H9 (cell line): ENCODE measurements around the gene ADA. TPM values are rescaled to one million over a fixed set of nuclear protein-coding genes. Genes with fewer than 3 reads are reported as not detected.

Experiments used
- DNase-seq: peaks from one replicate; pipeline ENCODE4 v3.0.0-alpha.2; 2017
- H2AFZ ChIP-seq: one replicate; pipeline ENCODE4 v1.6.1; 2013; ENCODE audit warnings: mild to moderate bottlenecking, low read length, control low read depth, moderate library complexity
- H2AK5ac ChIP-seq: 2 replicates; pipeline ENCODE4 v1.6.1; 2013; ENCODE audit warnings: low read length, control low read depth, mixed read lengths; ENCODE audit not compliant: insufficient read length
- H2BK120ac ChIP-seq: one replicate; pipeline ENCODE4 v1.6.1; 2013; ENCODE audit warnings: low read depth, mild to moderate bottlenecking, low read length, control low read depth, inconsistent platforms; ENCODE audit not compliant: poor library complexity, severe bottlenecking
- H2BK12ac ChIP-seq: 2 replicates; pipeline ENCODE4 v1.6.1; 2013; ENCODE audit warnings: low read length, control low read depth, mixed read lengths, low read depth; ENCODE audit not compliant: insufficient read length
- H2BK15ac ChIP-seq: 2 replicates; pipeline ENCODE4 v1.6.1; 2013; ENCODE audit warnings: low read depth, low read length, control low read depth
- H2BK20ac ChIP-seq: one replicate; pipeline ENCODE4 v1.6.1; 2013; ENCODE audit warnings: low read depth, mild to moderate bottlenecking, low read length, control low read depth, inconsistent platforms; ENCODE audit not compliant: poor library complexity, severe bottlenecking
- H2BK5ac ChIP-seq: 2 replicates; pipeline ENCODE4 v1.6.1; 2013; ENCODE audit warnings: low read length, control low read depth, mixed read lengths; ENCODE audit not compliant: insufficient read length
- H3K14ac ChIP-seq: 2 replicates; pipeline ENCODE4 v1.6.1; 2013; ENCODE audit warnings: low read length, control low read depth; ENCODE audit not compliant: insufficient read depth
- H3K18ac ChIP-seq: 2 replicates; pipeline ENCODE4 v1.6.1; 2013; ENCODE audit warnings: low read depth, mild to moderate bottlenecking, mixed read lengths, low read length, control low read depth; ENCODE audit not compliant: insufficient read length
- H3K23ac ChIP-seq: 2 replicates; pipeline ENCODE4 v1.6.1; 2013; ENCODE audit warnings: low read length, control low read depth, mixed read lengths, low read depth; ENCODE audit not compliant: insufficient read length
- H3K23me2 ChIP-seq: 2 replicates; pipeline ENCODE4 v1.6.1; 2013; ENCODE audit warnings: low read depth, mild to moderate bottlenecking, mixed read lengths, low read length, control low read depth; ENCODE audit not compliant: insufficient read length, poor library complexity, severe bottlenecking
- H3K27ac ChIP-seq: 2 replicates; pipeline ENCODE4 v1.5.1; 2013; ENCODE audit warnings: low read length, control low read depth, mixed read lengths, low read depth; ENCODE audit not compliant: insufficient read length
- H3K27me3 ChIP-seq: 2 replicates; pipeline ENCODE4 v1.6.1; 2013; ENCODE audit warnings: low read length, control low read depth, inconsistent platforms; ENCODE audit not compliant: insufficient read depth
- H3K4ac ChIP-seq: 2 replicates; pipeline ENCODE4 v1.6.1; 2013; ENCODE audit warnings: low read depth, mild to moderate bottlenecking, control low read depth, inconsistent platforms, low read length, moderate library complexity
- H3K4me1 ChIP-seq: 2 replicates; pipeline ENCODE4 v1.6.1; 2013; ENCODE audit warnings: low read length, control low read depth, inconsistent platforms; ENCODE audit not compliant: insufficient read depth
- H3K4me2 ChIP-seq: 2 replicates; pipeline ENCODE4 v1.6.1; 2013; ENCODE audit warnings: low read length, control low read depth, mixed read lengths; ENCODE audit not compliant: insufficient read length, insufficient read depth
- H3K56ac ChIP-seq: 2 replicates; pipeline ENCODE4 v1.6.1; 2013; ENCODE audit warnings: low read depth, mild to moderate bottlenecking, mixed read lengths, low read length, control low read depth; ENCODE audit not compliant: insufficient read length
- H3K79me1 ChIP-seq: 2 replicates; pipeline ENCODE4 v1.6.1; 2013; ENCODE audit warnings: low read depth, mild to moderate bottlenecking, moderate library complexity, low read length, control low read depth, inconsistent platforms; ENCODE audit not compliant: insufficient read depth, poor library complexity, severe bottlenecking
- H3K79me2 ChIP-seq: 2 replicates; pipeline ENCODE4 v1.6.1; 2013; ENCODE audit warnings: low read length, control low read depth, inconsistent platforms; ENCODE audit not compliant: insufficient read depth
- H3K9ac ChIP-seq: 2 replicates; pipeline ENCODE4 v1.6.1; 2013; ENCODE audit warnings: low read length, control low read depth, mixed read lengths; ENCODE audit not compliant: insufficient read length; ENCODE audit errors: extremely low read depth
- H3K9me3 ChIP-seq: one replicate; pipeline ENCODE4 v1.6.1; 2013; ENCODE audit warnings: low read depth, low read length, inconsistent platforms; ENCODE audit not compliant: control insufficient read depth
- H3T11ph ChIP-seq: one replicate; pipeline ENCODE4 v1.6.1; 2013; ENCODE audit warnings: mild to moderate bottlenecking, low read length, control low read depth, inconsistent platforms
- H4K20me1 ChIP-seq: one replicate; pipeline ENCODE4 v1.6.1; 2013; ENCODE audit not compliant: control insufficient read depth, insufficient read length, insufficient read depth
- H4K5ac ChIP-seq: 2 replicates; pipeline ENCODE4 v1.6.1; 2013; ENCODE audit warnings: low read depth, mild to moderate bottlenecking, mixed read lengths, low read length, control low read depth; ENCODE audit not compliant: insufficient read length
- H4K8ac ChIP-seq: replicated peaks from 2 replicates; pipeline ENCODE4 v1.6.1; 2013; ENCODE audit warnings: low read length, control low read depth, mixed read lengths, low read depth; ENCODE audit not compliant: insufficient read length
- H4K91ac ChIP-seq: 2 replicates; pipeline ENCODE4 v1.6.1; 2013; ENCODE audit warnings: low read depth, mild to moderate bottlenecking, moderate library complexity, mixed read lengths, low read length, control low read depth; ENCODE audit not compliant: insufficient read length
- H3K27ac Mint-ChIP-seq, 3 experiments: 2 replicates in 2 of 3; 3 replicates in 1 of 3; pipeline ENCODE4 v1.8.0; 2020 to 2021; ENCODE audit warnings: mixed read lengths in 3 of 3, mild to moderate bottlenecking in 1 of 3, moderate library complexity in 1 of 3
- H3K27me3 Mint-ChIP-seq: 2 replicates; pipeline ENCODE4 v1.8.0; 2021; ENCODE audit warnings: low read depth, mild to moderate bottlenecking, moderate library complexity, mixed read lengths
- H3K36me3 Mint-ChIP-seq, 3 experiments: 2 replicates in 2 of 3; 3 replicates in 1 of 3; pipeline ENCODE4 v1.8.0; 2020 to 2021; ENCODE audit warnings: low read depth in 3 of 3, mixed read lengths in 3 of 3; ENCODE audit not compliant: insufficient read depth in 1 of 3
- H3K4me1 Mint-ChIP-seq, 2 experiments: 2 replicates each; pipeline ENCODE4 v1.8.0; 2020; ENCODE audit warnings: mixed read lengths in 2 of 2
- H3K4me3 Mint-ChIP-seq, 2 experiments: 2 replicates in 1 of 2; 3 replicates in 1 of 2; pipeline ENCODE4 v1.8.0; 2020 to 2021; ENCODE audit warnings: mild to moderate bottlenecking in 2 of 2, mixed read lengths in 2 of 2, moderate library complexity in 1 of 2
- H3K9me3 Mint-ChIP-seq, 2 experiments: 2 replicates in 1 of 2; 3 replicates in 1 of 2; pipeline ENCODE4 v1.8.0; 2020; ENCODE audit warnings: mild to moderate bottlenecking in 2 of 2, mixed read lengths in 2 of 2, moderate library complexity in 1 of 2
- CTCF ChIP-seq: fragments of 200-600 bp; sonication (generic); conservative IDR thresholded peaks from 3 replicates; pipeline ENCODE4 v1.8.0; 2021; ENCODE audit warnings: antibody characterized with exemption, mild to moderate bottlenecking
- WGBS: extraction: QIAGEN DNeasy Blood & Tissue Kit; methylation state at CpG from one replicate; pipeline ENCODE4 v1.1.7; 2013; ENCODE audit warnings: missing lambda C conversion rate, low lambda C conversion rate, mixed read lengths; ENCODE audit not compliant: insufficient read length; ENCODE audit errors: extremely low coverage; 5-methylcytosine and 5-hydroxymethylcytosine counted together
- total RNA-seq: library from RNA; stranded (reverse); gene quantifications from 2 replicates; pipeline ENCODE4 v1.2.1, GENCODE V29; 2021

Gene ADA
- total RNA-seq, 1 experiment from 2014 or later = 22.0 TPM

- Histone ChIP-seq H2BK12ac (no peak overlapping the region), H2AFZ (no peak overlapping the region), H3K18ac (no peak overlapping the region), H4K8ac (no peak overlapping the region), H2BK15ac (no peak overlapping the region), H4K91ac (no peak overlapping the region), H3K23me2 (no peaks in the 10 kb centered on the region), H2BK5ac (no peak overlapping the region), H3T11ph (no peak overlapping the region), H2BK20ac (no peak overlapping the region), H3K4ac (no peak overlapping the region), H3K4me2 (no peak overlapping the region), H3K4me1 (peaks cover 8% of the 10 kb centered on the region; the same call in 1 of the 2 replicates), H3K9ac (no peak overlapping the region), H3K9me3 (no peaks in the 10 kb centered on the region), H4K5ac (no peak overlapping the region), H3K14ac (no peak overlapping the region), H2BK120ac (no peak overlapping the region), H3K79me2 (no peaks in the 10 kb centered on the region), H4K20me1 (no peaks in the 10 kb centered on the region), H2AK5ac (no peak overlapping the region), H3K23ac (no peak overlapping the region), H3K79me1 (no peaks in the 10 kb centered on the region), H3K27ac (no peak overlapping the region), H3K56ac (no peak overlapping the region), H3K27me3 (no peaks in the 10 kb centered on the region)
- Mint-ChIP-seq H3K36me3 (no peaks in the 10 kb centered on the region), H3K27me3 (no peaks in the 10 kb centered on the region), H3K4me3 (no peak overlapping the region; a peak in 1 of 5 replicates), H3K9me3 (no peaks in the 10 kb centered on the region), H3K27ac (peak overlapping the region in 1 of 3 experiments; percentile 52; a peak in 1 of 7 replicates), H3K4me1 (peaks cover 34 to 41% of the 10 kb centered on the region in 2 experiments)
- no CpG with 5 or more reads among the region's 3 CpGs for WGBS
- TF ChIP-seq CTCF = no peak
- DNase-seq = no peak
Observed at GRCh38 chr20:44596876-44597275, 54.6 kb downstream of the ADA start.
